Liver (tissue), 9 donors: Measurements from ENCODE around the gene ARHGAP40. TPM values are rescaled to one million over a fixed set of nuclear protein-coding genes. Genes with fewer than 3 reads are reported as not detected.

Experiments
- DNase-seq: peaks from one replicate; pipeline ENCODE4 v3.0.0-alpha.2; 2017; ENCODE audit warnings: low spot score
- H3K27ac ChIP-seq, 2 donors: one replicate each; pipeline ENCODE4 v1.7.0; 2013; ENCODE audit warnings: inconsistent platforms in 2 of 2, low read length in 2 of 2, control low read depth in 1 of 2, low read depth in 1 of 2, mild to moderate bottlenecking in 1 of 2
- H3K27me3 ChIP-seq, 4 donors: one replicate each; pipeline versions ENCODE4 v1.6.1 to v1.7.0; 2013; ENCODE audit warnings: low read length in 3 of 4, inconsistent platforms in 1 of 4, mild to moderate bottlenecking in 1 of 4, moderate library complexity in 1 of 4; ENCODE audit not compliant: control insufficient read depth in 4 of 4, insufficient read depth in 4 of 4
- H3K36me3 ChIP-seq, 4 donors: one replicate each; pipeline versions ENCODE4 v1.6.1 to v1.7.0; 2013; ENCODE audit warnings: low read length in 3 of 4, mild to moderate bottlenecking in 3 of 4, low read depth in 1 of 4, moderate library complexity in 1 of 4; ENCODE audit not compliant: control insufficient read depth in 4 of 4, insufficient read depth in 3 of 4
- H3K4me1 ChIP-seq, 4 donors: one replicate each; pipeline versions ENCODE4 v1.6.1 to v1.7.0; 2013; ENCODE audit warnings: low read length in 3 of 4, mild to moderate bottlenecking in 3 of 4, moderate library complexity in 1 of 4; ENCODE audit not compliant: control insufficient read depth in 4 of 4, insufficient read depth in 4 of 4
- H3K4me3 ChIP-seq, 3 donors: one replicate each; pipeline versions ENCODE4 v1.6.1 to v1.7.0; 2013; ENCODE audit warnings: low read length in 3 of 3, control low read depth in 1 of 3, low read depth in 1 of 3, mild to moderate bottlenecking in 1 of 3
- H3K9ac ChIP-seq, 2 donors: one replicate each; pipeline ENCODE4 v1.7.0; 2013; ENCODE audit warnings: low read length in 2 of 2, mild to moderate bottlenecking in 2 of 2, moderate library complexity in 2 of 2, control low read depth in 1 of 2, low read depth in 1 of 2
- H3K9me3 ChIP-seq, 4 donors: one replicate each; pipeline versions ENCODE4 v1.6.1 to v1.7.0; 2013; ENCODE audit warnings: low read length in 3 of 4; ENCODE audit not compliant: control insufficient read depth in 4 of 4
- ATF3 ChIP-seq: IDR thresholded peaks from 2 replicates; pipeline ENCODE4 v1.6.1; 2016; ENCODE audit warnings: antibody characterized with exemption
- CTCF ChIP-seq: fragments of 150-350 bp; IDR thresholded peaks from 2 replicates; pipeline ENCODE4 v1.5.1; 2017; ENCODE audit warnings: improper control_type of control experiment, low read depth, low read length; ENCODE audit not compliant: missing input control
- EGR1 ChIP-seq, 2 donors: IDR thresholded peaks; 2 replicates each; pipeline ENCODE4 v1.6.1; 2016 to 2018; ENCODE audit warnings: antibody characterized with exemption in 2 of 2, low read depth in 2 of 2
- FOXA1 ChIP-seq: IDR thresholded peaks from 2 replicates; pipeline ENCODE4 v1.6.1; 2016; ENCODE audit warnings: antibody characterized with exemption
- GABPA ChIP-seq, 2 donors: IDR thresholded peaks in 1 of 2; conservative IDR thresholded peaks in 1 of 2; 2 replicates each; pipeline ENCODE4 v1.6.1; 2016; ENCODE audit warnings: antibody characterized with exemption in 2 of 2, mild to moderate bottlenecking in 1 of 2, moderate library complexity in 1 of 2
- HNF4A ChIP-seq, 2 donors: conservative IDR thresholded peaks; 2 replicates each; pipeline ENCODE4 v1.6.1; 2016; ENCODE audit warnings: antibody characterized with exemption in 2 of 2, mild to moderate bottlenecking in 2 of 2
- HNF4G ChIP-seq: IDR thresholded peaks from 2 replicates; pipeline ENCODE4 v1.6.1; 2016; ENCODE audit warnings: antibody characterized with exemption
- JUND ChIP-seq, 2 donors: IDR thresholded peaks; 2 replicates each; pipeline ENCODE4 v1.6.1; 2016; ENCODE audit warnings: antibody characterized with exemption in 2 of 2
- MAX ChIP-seq: IDR thresholded peaks from 2 replicates; pipeline ENCODE4 v1.6.1; 2016; ENCODE audit warnings: antibody characterized with exemption
- NR2F2 ChIP-seq: IDR thresholded peaks from 2 replicates; pipeline ENCODE4 v1.6.1; 2016; ENCODE audit warnings: antibody characterized with exemption
- SP1 ChIP-seq: IDR thresholded peaks from 2 replicates; pipeline ENCODE4 v1.6.1; 2018; ENCODE audit warnings: antibody characterized with exemption, mild to moderate bottlenecking
- TAF1 ChIP-seq: conservative IDR thresholded peaks from 2 replicates; pipeline ENCODE4 v1.6.1; 2016; ENCODE audit warnings: antibody characterized with exemption, mild to moderate bottlenecking
- YY1 ChIP-seq: IDR thresholded peaks from 2 replicates; pipeline ENCODE4 v1.6.1; 2016; ENCODE audit warnings: antibody characterized with exemption, mild to moderate bottlenecking
- WGBS: extraction: QIAGEN DNeasy Blood & Tissue Kit; methylation state at CpG from one replicate; pipeline ENCODE4 v1.1.7; 2013; 5-methylcytosine and 5-hydroxymethylcytosine counted together
- polyA plus RNA-seq, 2 donors: library from polyadenylated mRNA; stranded (reverse) in 1 of 2; unstranded in 1 of 2; fragments of 200-250 nt in 1 of 2; fragments of >200 nt in 1 of 2; fragmentation: Nextera tagmentation in 1 of 2; extraction: Ambion mirVana in 1 of 2; gene quantifications; one replicate each; pipeline versions ENCODE4 v1.2.1 to v1.2.3, GENCODE V29; 2013 to 2015
- total RNA-seq, 2 donors: library from RNA; depleted of rRNA; stranded (reverse); fragments of >200 nt; gene quantifications; one replicate each; pipeline ENCODE4 v1.2.3, GENCODE V29; 2014
- donor health status: healthy.
- donor health status: healthy.
- donor health status: healthy.
- donor health status: healthy.
- donor health status: healthy.

Gene ARHGAP40
- total and polyA plus RNA-seq, 4 donors: 0.08 TPM; not detected in 3

GRCh38 chr20:38626921-38627659 is 25.5 kb downstream of the ARHGAP40 start (continued):
- TF ChIP-seq CTCF: no peak
- no peak for TF ChIP-seq EGR1 (IDR thresholded peaks at IDR 0.05; ENCODE audit: low read depth in 2 of 2)
- no peak for TF ChIP-seq FOXA1
- TF ChIP-seq NR2F2: no peak
- TF ChIP-seq SP1: no peak
- TF ChIP-seq MAX: no peak
- no peak for TF ChIP-seq YY1
- TF ChIP-seq JUND (IDR thresholded peaks at IDR 0.05): no peak

- TF ChIP-seq MAX (no peak), HNF4G (no peak), TAF1 (no peak)
- no peak for DNase-seq
- no peak overlapping the region for H3K27ac ChIP-seq
- WGBS: 87% methylated on average over 9 of the region's 9 CpGs
- H3K36me3 ChIP-seq: no peaks in the 10 kb centered on the region
- no peaks in the 10 kb centered on the region for H3K4me1 ChIP-seq
- H3K4me3 ChIP-seq: no peak overlapping the region
- peaks cover 0 to 4% (median 2%) of the 10 kb centered on the region in 4 donors for H3K9me3 ChIP-seq
- H3K27me3 ChIP-seq: no peaks in the 10 kb centered on the region
- no peak overlapping the region for H3K9ac ChIP-seq
These were observed 27.2 kb downstream of the ARHGAP40 start for GRCh38 chr20:38628580-38629470.

- Histone ChIP-seq H3K36me3 (no peaks in the 10 kb centered on the region), H3K27me3 (no peaks in the 10 kb centered on the region), H3K4me3 (no peak overlapping the region), H3K27ac (no peak overlapping the region), H3K9me3 (no peaks in the 10 kb centered on the region), H3K4me1 (no peaks in the 10 kb centered on the region), H3K9ac (no peak overlapping the region)
- DNase-seq: no peak
- whole genome bisulfite sequencing: 82% methylated on average over 1 of the region's 1 CpG
- TF ChIP-seq HNF4A (conservative IDR thresholded peaks at IDR 0.05) (no peak), YY1 (no peak), NR2F2 (no peak), ATF3 (no peak), JUND (IDR thresholded peaks at IDR 0.05) (no peak), GABPA (IDR thresholded peaks at IDR 0.05 in 1 of 2, conservative IDR thresholded peaks at IDR 0.05 in 1 of 2) (no peak), HNF4G (no peak), SP1 (no peak), MAX (no peak)
These were observed 28.4 kb downstream of the ARHGAP40 start for GRCh38 chr20:38629979-38630378.
